ENCODE data around the gene UFM1.

The UFM1 gene

DNA sequence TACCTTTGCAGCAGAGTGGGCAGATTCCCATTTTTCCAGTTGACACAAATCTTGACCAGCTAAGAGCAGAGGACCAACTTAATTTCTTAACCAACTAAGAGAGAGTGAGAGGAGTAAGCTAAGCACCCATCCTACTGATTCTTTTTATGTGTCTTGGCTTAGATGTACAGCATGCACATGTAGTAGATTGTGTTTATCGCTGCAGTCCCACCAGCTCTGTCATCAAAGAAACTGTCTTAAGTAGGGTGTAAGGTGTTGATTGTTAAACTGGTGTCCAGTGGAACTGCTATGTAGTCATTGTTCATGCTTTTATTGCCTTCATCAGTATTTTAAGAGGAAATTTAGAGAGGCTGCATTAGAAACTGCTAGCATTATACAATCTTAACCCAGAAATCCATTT is 9.0 kb upstream of the UFM1 start:
- TF ChIP-seq, protein P1, sequence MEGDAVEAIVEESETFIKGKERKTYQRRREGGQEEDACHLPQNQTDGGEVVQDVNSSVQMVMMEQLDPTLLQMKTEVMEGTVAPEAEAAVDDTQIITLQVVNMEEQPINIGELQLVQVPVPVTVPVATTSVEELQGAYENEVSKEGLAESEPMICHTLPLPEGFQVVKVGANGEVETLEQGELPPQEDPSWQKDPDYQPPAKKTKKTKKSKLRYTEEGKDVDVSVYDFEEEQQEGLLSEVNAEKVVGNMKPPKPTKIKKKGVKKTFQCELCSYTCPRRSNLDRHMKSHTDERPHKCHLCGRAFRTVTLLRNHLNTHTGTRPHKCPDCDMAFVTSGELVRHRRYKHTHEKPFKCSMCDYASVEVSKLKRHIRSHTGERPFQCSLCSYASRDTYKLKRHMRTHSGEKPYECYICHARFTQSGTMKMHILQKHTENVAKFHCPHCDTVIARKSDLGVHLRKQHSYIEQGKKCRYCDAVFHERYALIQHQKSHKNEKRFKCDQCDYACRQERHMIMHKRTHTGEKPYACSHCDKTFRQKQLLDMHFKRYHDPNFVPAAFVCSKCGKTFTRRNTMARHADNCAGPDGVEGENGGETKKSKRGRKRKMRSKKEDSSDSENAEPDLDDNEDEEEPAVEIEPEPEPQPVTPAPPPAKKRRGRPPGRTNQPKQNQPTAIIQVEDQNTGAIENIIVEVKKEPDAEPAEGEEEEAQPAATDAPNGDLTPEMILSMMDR (IDR thresholded peaks at IDR 0.05; ENCODE audit: low read depth, low read length, missing control alignments), result no peak
- Histone ChIP-seq H3K27ac (no peak overlapping the region), H3K4me3 (ENCODE audit: low read depth, low read length) (no peak overlapping the region), H3K27me3 (replicated peaks) (no peaks in the 10 kb centered on the region), H3K36me3 (replicated peaks) (no peaks in the 10 kb centered on the region)
- in situ Hi-C loops (cut with HindIII; ENCODE audit: low pct_ligation_motif_present, low sequenced_read_pairs), result no loop called here
- no peak for DNase-seq

DNA sequence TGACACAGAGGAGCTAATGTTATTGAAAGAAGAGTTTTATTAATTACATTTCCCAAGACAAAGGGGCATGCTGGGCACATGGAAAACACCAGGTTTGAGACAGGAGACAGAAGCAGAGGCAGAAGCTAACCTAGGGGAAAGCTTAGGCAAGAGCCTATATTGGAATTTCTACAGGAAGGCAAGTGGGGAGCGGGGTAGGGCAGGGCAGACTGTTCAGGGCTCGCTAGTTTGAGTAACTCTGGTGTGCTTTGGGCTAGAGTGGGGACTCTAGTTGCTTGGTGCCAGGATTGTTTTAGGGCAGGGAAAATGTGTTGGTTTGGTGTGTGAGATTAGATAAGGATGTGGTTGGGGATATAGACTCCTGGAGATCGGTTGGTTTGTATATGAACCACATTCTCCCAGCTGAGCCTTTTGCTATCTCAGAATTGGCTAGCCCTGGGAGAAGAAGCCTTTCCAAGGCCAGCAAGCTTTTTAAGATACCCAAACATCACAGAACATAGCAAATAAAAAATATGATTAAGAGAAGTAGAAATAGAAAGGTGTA is 8.4 kb upstream of the UFM1 start:
- TF ChIP-seq, protein P1 (IDR thresholded peaks at IDR 0.05; ENCODE audit: low read depth, low read length, missing control alignments), result no peak
- no peak for DNase-seq
- no peaks in the 10 kb centered on the region for H3K27me3 ChIP-seq (replicated peaks)
- no peak overlapping the region for H3K27ac ChIP-seq
- in situ Hi-C loops (cut with HindIII; ENCODE audit: low pct_ligation_motif_present, low sequenced_read_pairs), result no loop called here
- H3K4me3 ChIP-seq (ENCODE audit: low read depth, low read length), result no peak overlapping the region
- no peaks in the 10 kb centered on the region for H3K36me3 ChIP-seq (replicated peaks)

DNA sequence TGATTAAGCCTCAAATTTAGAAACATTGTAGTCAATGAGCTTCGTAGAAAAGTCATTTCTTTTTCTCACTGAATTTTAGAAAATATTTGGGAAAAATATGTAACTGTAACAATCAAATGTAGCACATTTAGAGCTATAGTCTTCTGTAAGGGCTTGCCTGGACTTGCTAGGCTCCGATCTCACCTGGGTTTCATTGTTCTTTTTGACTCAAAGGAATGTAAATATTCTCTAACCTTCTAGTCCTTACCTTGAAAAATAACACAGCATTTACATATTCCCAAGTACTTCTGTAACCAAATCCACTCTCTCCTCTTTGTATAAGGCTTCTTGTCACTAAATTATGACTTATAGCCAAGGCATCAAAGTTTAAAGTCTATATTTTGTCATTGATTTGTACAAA is 2.9 kb upstream of the UFM1 start:
- no peaks in the 10 kb centered on the region for H3K27me3 ChIP-seq (replicated peaks)
- in situ Hi-C loops (cut with HindIII; ENCODE audit: low pct_ligation_motif_present, low sequenced_read_pairs), result no loop called here
- TF ChIP-seq, protein P1 (IDR thresholded peaks at IDR 0.05; ENCODE audit: low read depth, low read length, missing control alignments), result no peak
- DNase-seq, result no peak
- no peak overlapping the region for H3K27ac ChIP-seq
- no peak overlapping the region for H3K4me3 ChIP-seq (ENCODE audit: low read depth, low read length)
- H3K36me3 ChIP-seq (replicated peaks), result no peaks in the 10 kb centered on the region

DNA sequence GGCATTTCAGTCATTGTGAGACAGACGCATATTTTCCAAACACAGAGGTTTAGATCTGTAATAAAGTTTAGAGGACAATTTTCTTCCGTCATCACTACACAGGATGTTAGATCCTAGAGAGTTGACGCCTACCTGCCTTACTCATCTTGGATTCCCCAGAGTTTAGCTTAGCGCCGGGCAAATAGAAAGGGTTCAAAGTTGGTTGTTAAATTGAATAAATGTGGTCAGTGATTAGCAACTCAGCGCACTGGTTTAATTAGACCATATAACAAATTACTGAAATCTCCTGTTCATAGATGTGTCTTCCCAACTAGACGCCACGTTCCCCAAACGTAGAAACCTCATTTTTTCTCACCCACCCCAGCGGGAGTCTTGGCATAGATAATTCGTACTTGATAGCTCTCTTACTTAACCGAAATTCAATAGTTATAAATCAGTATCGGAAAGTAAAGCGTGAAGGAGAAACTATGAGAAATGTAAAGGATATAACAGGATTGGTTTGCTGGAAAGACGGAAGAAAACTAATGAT is 726 bp upstream of the UFM1 start:
- TF ChIP-seq, protein P1 (IDR thresholded peaks at IDR 0.05; ENCODE audit: low read depth, low read length, missing control alignments), result no peak
- Histone ChIP-seq H3K36me3 (replicated peaks) (peaks cover 4% of the 10 kb centered on the region), H3K27me3 (replicated peaks) (no peaks in the 10 kb centered on the region), H3K4me3 (ENCODE audit: low read depth, low read length) (peak overlapping the region; percentile 89), H3K27ac (peak overlapping the region; percentile 97)
- DNase-seq, result peak; percentile 16
- in situ Hi-C loops (cut with HindIII; ENCODE audit: low pct_ligation_motif_present, low sequenced_read_pairs), result no loop called here

DNA sequence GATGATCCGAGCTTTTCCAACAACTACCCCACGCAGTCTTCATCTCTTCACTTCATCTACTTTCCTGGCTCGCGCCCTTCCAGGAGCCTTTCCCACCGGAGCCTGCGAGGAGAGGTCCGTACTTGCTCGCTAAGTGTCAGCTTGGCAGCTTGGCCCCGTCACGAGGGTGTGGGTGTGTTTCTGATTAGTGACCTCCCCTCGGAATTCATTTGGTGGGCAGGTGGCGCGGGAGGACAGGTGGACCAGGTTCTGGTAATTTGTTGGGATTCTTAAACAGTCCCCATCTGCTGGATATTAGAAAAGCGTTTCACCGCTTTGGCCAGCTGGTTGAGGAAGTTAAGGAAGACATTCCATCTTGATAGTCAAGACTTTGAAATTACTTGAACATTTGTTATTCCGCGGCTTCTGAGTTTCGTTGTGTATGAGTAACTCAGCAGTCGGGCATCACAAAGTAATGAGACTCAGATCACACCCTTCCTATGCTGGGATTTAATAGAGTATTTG is 515 bp downstream of the UFM1 start:
- peak overlapping the region; percentile 97 for H3K27ac ChIP-seq
- peaks cover 13% of the 10 kb centered on the region for H3K36me3 ChIP-seq (replicated peaks)
- in situ Hi-C loops (cut with HindIII; ENCODE audit: low pct_ligation_motif_present, low sequenced_read_pairs), result no loop called here
- H3K27me3 ChIP-seq (replicated peaks), result no peaks in the 10 kb centered on the region
- DNase-seq, result peak; percentile 50
- H3K4me3 ChIP-seq (ENCODE audit: low read depth, low read length), result peak overlapping the region; percentile 89
- TF ChIP-seq, protein P1 (IDR thresholded peaks at IDR 0.05; ENCODE audit: low read depth, low read length, missing control alignments), result no peak
